HG02852 (cell line): ENCODE data around the gene NOC2L.

ENCODE experiments used
- ATAC-seq: cut with Tn5 transposase; IDR thresholded peaks from one replicate; pipeline ENCODE4 v1.9.1; 2021; ENCODE audit warnings: mild to moderate bottlenecking, moderate library complexity; ENCODE audit not compliant: unreplicated experiment

The NOC2L gene

DNA sequence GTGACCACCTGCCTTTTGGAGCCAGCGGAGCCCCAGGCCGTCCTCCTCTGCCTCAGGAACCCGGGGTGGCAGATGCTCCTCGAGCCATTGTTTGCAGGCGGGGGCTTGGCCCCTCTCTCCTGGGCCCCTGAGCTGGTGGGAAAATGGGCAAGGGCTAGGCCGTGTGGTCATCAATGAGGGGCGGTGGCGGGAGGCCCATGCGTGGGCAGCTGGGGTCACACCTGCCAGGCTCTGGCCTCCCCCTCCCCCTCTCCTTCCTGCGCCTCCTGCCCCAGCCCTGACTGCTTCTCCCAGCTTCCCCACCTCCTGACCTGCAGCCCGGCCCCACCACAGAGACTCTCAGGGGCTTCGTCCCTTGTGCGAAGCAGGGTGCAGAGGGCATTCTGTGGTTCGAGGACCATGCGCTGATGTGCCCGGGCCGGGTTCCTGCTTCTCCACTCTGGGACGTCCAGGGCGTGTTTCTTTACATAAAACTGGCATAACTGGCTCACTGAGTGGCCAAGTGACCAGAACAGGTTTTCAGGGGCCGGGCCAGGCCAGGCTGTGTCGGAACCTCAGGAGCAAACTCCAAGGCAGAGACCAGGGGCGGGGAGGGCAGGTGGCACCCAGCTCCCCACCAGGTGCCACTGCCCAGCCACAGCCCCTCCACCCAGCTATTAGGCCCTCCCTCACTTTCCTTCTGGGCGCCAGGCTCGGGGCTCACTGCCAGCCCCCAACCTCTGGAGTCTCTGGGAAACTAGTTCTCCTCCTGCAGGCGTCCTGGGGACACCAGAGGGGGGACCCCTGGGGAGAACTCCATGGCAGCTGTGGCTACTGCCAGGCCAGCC is 26.1 kb downstream of the NOC2L start:
- no peak for ATAC-seq

DNA sequence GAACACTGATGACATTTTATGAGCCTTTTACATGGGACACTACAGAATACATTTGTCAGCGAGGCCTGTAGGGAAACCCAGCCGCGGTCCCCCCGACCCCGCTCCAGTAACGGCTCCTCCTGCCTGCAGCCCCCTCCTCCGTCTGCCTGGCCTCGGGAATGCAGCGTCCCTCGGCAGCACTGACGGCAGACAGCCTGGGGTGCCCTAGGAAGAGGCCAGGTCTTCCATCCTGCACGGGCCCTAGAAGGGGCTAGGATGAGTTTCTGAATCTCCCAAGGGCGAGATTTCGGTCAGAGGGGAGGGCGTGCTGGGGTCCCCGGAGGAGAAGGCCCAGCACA is 26.9 kb downstream of the NOC2L start:
- ATAC-seq = no peak

DNA sequence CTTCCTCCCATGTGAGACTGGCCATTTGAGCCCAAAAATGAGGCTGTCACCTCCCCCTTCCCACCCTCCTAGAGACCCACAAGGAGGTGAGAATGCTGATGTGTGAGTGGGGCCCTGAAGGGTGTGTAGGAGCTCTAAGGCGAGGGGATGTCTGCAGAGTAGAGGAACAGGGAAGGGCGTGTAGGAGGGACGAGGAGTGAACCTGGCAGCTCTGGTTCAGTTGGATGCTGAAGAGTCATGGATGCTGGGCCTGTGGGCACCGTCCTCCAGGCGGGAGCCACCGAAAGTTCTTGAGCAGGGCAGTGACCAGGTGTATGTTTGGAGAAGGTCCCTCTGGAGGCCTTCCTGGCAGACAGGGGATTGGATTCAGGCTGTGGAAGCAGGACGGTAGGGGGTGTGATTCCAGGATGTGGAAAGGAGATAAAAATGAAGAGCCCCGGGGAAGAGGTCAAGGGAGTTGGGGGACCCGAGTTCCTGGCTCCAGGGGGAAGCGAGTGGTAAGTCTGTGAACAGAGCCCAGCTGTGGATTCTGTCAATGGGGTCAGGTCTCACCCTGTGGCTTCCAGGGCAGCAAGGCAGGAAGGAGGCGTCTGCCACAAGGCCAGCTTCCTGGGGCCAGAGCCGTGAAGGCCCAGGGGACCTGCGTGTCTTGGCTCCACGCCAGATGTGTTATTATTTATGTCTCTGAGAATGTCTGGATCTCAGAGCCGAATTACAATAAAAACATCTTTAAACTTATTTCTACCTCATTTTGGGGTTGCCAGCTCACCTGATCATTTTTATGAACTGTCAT is 27.5 kb downstream of the NOC2L start:
- no peak for ATAC-seq

DNA sequence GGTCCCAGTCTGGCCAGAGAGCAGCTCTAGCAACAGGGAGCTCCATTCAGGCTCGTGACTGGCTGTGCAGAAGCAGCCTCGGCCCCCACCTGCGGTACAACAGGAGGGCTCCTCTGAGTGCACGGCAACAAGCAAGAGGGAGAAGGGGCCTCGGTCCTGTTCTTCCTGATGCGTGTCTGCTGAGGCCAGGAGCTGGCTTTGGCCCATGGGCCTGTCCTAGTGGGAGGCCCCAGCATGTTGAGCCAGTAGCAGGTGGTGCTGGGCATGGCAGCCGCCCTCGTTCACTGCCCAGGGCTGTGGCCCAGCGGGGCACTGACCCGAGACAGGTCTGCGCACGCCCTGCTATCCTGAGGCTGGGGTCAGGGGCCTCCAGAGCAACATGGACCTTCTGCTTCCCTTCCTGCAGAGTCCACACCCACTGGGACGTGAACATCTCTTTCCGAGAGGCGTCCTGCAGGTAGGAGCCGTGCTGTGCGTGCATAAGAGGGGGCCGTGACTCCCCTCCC is 28.4 kb downstream of the NOC2L start:
- ATAC-seq = no peak

DNA sequence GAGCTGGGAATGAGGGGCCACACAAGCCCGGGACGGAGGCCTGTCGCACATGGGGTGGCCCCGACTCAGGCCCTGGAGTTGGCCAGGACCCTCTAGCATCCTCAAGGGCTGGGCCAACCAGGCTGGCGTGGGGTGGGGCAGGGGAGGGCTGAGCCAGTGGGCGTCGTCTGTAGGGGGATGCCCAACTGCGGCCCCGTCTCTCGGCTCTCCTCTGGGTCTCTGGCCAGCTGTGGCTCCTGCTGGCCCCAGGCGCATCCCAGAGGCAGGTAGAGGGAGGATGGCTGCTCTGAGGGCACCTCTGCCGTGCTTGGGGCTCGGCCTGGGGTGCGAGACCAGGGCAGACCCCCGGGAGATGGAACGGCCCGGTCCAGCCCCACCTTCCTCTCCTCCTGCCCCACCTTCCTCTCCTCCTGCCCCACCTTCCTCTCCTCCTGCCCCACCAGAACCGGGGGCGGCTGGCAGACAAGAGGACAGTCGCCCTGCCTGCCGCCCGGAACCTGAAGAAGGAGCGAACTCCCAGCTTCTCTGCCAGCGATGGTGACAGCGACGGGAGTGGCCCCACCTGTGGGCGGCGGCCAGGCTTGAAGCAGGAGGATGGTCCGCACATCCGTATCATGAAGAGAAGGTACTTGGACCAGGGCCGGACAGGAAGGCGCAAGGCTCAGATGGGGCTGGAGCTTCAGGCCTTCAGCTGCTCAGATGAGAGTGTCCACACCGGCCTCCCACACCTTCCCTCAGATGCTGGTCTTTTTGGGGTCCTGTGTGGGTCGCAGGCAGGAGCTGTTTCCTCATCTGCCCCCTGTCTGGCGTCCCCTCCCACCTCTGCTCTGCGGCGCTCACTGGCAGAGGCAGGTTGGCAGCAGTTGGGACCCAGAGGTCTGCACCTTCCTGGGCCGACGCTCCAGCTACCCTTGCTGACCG is 29.1 kb downstream of the NOC2L start:
- ATAC-seq = no peak

DNA sequence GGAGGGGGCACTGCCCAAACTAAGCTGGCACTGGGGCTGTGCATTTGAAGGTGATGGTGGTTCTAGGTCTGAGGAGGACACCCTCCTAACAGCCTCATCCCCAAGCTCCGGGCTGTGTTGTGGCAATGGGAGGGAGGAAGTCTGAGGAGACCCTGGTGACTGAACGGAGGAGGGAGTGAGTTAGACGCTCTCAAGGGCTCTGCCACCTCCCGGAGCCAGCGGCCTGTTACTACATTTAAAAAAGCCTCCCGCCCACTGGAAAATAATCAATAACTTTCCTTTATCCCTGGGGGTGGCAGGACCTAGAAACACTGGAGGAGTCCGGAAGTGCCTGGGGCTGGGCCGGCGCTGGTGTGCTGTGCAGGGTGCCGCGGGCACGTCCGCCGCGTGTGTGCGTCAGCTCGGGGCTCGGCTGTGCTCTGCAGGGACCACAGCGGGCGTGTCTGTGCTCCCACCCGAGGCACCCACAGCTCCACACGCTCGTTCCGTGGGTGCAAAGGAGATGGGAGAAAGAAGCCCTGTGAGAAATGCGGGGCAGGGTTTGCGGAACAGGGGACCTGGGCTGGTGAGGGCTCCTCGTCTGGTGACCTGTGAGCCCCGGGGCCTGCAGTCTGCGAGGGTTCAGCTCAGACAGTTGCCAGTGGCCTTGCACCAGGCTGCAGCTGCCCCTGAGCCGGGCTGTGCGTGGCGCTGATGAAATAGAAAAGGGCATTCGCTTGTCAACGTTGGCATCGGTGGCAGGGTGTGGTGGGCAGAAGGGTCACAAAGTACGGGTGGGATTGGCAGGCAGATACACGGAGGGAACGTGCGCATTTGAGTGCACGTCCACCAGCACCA is 30.0 kb downstream of the NOC2L start:
- ATAC-seq = no peak

DNA sequence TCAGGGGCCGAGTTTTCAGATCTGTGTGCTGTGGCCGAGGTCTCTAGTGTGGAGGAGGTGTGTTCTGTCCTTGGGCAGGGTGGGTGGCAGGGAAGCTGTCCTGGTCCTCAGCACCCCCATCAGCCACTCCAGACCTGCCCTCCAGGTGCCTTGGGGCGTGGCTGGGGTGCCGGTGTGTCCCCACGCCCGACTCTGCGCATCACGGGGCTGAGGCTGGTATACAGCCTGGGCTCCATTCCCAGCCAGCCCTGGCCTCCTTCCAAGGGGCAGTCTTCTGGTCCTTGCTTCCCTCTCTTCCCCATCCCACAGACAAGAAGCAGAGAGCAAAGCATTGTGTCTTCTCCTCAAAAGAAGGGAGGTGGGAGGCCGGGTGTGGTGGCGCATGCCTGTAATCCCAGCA is 31.3 kb downstream of the NOC2L start:
- ATAC-seq = no peak

DNA sequence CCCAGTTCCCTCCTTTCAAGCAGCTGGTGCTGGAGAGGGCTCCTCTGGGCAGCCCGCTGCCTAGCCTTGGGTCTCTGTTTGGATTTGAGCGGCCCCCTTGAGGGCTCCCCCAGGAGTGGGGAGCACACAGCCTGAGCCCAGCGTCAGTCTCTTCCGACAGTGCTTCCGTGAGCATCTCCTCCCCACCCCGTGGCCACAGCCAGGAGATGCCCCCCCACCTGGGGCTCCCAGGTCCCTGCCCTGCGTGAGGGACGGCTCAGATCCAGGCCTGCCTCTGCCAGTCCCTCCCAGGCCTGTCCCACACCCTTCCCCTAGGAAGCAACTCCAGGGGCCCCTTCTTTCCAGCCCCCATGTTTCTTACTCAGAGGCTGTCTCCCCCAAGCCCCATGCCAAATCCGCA is 31.8 kb downstream of the NOC2L start:
- no peak for ATAC-seq

DNA sequence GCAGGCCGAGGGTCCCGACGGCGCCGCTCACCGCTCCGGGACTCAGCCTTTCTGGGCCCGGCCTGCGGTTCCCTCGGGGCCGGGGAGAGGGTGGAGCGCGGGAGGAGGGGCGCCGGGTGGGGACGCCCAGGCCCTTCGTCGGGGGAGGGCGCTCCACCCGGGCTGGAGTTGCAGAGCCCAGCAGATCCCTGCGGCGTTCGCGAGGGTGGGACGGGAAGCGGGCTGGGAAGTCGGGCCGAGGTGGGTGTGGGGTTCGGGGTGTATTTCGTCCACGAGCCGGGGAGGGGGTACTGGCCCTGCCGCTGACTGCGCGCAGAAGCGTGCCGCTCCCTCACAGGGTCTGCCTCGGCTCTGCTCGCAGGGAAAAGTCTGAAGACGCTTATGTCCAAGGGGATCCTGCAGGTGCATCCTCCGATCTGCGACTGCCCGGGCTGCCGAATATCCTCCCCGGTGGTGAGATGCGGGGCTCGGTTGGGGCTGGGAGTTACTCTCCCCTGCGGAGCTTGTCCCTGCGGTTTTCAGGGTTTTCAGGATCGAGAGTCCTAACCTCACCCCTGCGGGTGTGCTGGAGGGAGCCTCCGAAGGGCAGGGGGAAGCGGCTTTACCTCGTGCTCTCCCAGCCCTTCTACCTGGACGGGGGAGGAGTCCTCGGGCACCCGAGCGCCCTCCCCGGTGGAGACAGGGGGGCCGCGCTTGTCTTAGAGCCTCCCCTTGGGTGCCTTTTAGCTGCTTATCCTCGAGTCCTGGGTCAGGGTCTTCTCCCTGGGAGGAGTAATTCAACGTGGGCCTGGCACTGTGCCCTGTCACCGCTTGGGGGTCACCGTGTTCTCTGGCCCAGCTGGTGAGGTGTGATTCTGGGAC is 33.3 kb downstream of the NOC2L start:
- no peak for ATAC-seq

DNA sequence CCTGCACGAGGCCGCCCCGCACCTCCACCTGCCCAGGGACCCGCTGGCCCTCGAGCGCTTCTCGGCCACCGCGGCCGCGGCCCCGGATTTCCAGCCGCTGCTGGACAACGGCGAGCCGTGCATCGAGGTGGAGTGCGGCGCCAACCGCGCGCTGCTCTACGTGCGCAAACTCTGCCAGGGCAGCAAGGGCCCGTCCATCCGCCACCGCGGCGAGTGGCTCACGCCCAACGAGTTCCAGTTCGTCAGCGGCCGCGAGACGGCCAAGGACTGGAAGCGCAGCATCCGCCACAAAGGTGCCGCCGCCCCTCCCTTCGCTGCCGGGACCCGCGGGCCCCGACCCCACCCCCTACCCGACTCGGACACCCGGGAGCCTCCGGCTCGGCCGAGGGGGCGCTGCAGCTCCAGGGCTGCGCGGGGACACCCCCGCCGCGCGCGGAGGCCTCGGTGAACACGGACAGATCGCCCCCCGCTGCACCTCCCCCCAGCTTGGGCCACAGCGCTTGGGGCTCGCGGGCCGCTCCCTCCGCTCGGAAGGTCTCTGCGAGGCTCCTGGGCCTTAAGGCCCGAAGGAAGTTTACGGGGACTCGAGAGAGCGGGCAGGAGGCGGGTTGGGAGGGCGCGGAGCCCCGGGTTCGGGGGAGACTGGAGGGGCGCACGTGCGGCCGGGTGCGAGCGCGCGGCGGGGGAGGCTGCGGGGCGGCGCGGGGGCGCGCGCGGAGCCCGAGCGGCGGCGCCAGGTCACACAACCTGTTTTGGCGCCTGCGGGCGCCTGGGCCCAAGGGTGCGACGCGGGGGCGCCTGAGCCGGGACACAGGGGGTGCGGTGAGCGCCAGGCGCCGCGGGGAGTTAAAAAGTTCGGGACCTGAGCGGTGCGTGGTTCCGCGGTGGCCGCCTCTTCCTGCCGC is 34.1 kb downstream of the NOC2L start:
- no peak for ATAC-seq

DNA sequence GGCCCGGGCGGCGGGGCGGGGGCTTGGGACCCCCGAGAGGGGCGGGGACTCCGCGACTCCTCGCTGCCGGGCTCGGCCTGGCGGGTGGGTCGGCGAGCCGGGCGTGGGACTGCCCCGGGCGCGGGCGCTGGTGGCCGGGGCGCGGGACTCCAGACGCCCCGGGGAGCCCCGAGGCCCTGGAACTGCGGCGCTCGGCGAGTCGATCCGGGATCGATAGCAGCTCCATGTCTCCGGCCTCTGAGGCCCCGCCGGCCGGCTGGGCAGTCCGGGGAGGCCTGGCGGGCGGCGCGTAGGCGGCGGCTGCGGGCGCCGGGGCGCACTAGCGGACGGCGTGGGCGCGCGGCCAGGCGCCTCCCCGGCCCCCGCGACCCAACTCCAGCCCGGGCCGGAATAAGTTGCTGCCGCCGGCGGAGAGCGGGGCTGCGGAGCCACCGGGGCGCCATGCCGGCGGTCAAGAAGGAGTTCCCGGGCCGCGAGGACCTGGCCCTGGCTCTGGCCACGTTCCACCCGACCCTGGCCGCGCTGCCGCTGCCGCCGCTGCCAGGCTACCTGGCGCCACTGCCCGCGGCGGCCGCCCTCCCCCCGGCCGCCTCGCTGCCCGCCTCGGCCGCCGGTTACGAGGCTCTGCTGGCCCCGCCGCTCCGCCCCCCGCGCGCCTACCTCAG is 34.9 kb downstream of the NOC2L start:
- no peak for ATAC-seq

DNA sequence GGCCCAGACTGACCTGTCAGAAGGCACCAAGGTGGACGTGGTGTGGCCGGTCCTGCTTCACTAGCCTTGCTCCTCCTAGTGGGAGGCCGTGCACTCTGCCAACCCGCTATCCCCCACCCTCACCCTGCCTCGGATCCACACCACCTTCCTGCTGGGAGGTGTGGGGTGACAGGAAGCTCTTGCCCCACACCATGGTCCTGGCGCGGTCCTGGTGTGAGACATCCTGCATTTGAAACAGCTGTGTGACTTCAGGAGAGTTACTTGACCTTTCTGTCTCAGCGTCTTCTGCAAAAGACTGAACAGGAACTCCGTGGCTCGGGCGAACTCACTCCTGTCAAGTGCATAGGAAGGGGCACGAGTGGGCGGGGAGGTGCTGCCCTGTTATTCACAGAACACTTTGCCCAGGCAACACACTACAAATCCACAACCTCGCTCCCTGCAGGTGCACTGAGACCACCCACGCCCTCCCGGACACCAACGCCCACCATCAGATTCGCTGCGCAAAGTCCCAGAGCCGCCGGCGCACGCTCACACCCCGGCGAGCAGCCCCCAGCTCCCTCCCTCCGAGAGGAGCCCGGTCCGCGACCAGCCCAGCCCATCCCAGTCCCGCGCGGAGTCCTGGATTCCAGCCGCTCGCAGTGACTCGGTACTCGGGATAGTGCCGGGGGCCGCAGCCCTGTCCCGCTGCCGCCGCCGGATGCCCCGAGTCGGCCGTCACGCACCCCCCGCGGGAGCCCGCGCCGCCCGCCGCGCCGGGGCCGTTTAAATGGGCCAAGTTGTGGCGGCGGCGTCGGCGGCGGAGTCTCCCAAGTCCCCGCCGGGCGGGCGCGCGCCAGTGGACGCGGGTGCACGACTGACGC is 35.7 kb downstream of the NOC2L start, which contains the start of gene SAMD11:
TSS of gene SAMD11 (plus strand) at position 793 of the 860 bp plus-strand sequence. CDS start 509 bp downstream, outside the sequence.
- no peak for ATAC-seq

DNA sequence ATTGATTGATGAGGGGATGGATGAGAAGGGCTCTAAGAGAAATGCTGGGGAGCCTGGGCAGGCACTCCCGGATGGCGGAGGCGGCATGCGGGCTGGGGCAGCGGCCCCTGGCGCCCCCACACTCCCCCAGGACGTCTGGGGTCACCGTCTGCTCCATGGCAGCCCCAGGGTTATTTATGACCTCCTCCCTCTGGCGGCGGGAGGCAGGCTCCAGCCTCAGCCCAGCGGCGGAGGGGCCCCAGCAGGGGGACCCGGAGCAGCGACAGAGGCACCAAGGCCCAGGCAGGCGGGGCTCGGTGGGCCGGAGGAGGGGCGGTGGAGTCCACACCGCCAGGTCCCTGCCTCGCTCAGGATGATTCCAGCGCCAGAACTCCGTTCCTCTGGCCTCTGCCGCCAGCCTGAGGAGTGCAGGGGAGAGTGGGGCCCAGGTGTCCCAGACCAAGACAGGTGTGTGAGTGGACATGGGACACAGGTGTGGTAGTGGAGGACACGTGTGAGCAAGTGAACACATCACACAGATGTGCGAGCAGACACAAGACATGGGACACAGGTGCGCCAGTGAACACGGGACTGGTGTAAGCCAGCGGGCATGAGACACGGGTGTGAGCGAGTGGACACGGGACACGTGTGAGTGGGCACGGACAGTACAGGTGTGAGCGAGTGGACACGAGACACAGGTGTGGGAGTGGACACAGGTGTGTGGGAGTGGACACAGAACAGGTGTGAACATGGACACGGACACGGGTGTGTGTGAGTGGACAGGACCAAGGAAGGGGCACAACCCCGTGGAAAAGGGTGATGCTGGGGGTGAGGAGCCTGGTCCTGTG is 37.8 kb downstream of the NOC2L start:
- no peak for ATAC-seq

DNA sequence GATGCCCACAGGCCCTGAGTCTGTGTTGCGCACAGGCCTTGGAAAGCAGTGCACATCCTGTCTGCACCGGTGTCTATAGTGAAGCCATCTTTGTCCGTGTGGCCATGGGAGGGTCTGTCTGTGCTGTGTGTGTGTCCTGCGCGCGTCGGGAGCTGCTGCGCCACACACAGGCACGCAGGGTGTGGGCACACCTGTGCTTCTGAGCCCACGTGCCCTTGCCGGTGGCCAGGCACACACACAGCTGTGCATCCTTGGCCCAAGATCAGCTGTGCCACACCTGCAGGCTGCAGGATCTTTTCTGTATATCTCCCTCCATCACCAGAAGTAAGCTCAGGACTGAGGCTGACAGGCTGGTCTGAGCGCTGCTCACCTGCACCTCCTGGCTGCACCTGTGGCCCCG is 38.5 kb downstream of the NOC2L start:
- ATAC-seq = no peak

DNA sequence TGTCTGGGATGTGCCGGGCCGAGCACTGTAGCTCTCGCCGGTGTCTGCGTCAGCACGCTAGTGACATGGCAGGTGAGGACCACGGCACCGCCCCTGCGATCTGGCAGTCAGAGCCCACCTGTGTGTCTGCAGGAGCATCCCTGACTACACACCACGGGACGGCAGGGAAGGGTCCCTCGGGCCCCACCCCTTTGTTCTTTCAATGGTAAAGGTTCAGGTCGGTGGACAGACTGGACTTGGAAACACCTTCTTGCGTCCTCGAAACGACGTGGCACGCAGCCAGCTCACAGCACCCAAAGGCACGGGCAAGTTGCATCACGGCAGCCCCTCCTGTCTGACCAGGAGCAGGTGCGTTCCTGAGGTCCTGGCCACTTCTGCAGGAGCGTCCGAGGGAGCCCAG is 39.0 kb downstream of the NOC2L start:
- ATAC-seq = no peak
